HL-60 (cell line): ENCODE data around the gene FNDC3B.

Experiments used
- POLR2AphosphoS5 ChIP-seq: IDR thresholded peaks from 2 replicates; pipeline ENCODE4 v1.6.1; 2012; ENCODE audit warnings: low read depth
- REST ChIP-seq: IDR thresholded peaks from 2 replicates; pipeline ENCODE4 v1.6.1; 2012; ENCODE audit warnings: low read depth; ENCODE audit not compliant: insufficient replicate concordance

- TF ChIP-seq REST = no peak
- TF ChIP-seq POLR2AphosphoS5 = peak; percentile 46; the same call in 1 of the 2 replicates
Measured at GRCh38 chr3:172102123-172102882, 62.9 kb downstream of the FNDC3B start.
